Measurements from ENCODE around the gene SLC37A1.

GRCh38 chr21:42552407-42553336 lies 39.0 kb downstream of the SLC37A1 start:
- no peak for TF ChIP-seq CTCF (IDR thresholded peaks at IDR 0.05 in 8 of 11, conservative IDR thresholded peaks at IDR 0.05 in 3 of 11)
- no peak for TF ChIP-seq POLR2A (IDR thresholded peaks at IDR 0.05)
- no peak for TF ChIP-seq POLR2AphosphoS5 (IDR thresholded peaks at IDR 0.05)

Measured in spleen (tissue), 7 donors.